Measurements from ENCODE around the gene MYOZ1.
"Not testable (repeated sequence)": the region's sequence is repeated elsewhere in the genome, so short reads cannot be mapped to it uniquely, and the experiment has no call there.

Gene MYOZ1

GRCh38 chr10:73641328-73642060 lies at the start of gene MYOZ1:
Gene MYOZ1, minus strand, starts transcription at chr10:73641474. Its CDS starts 1,457 bp downstream, at chr10:73640017.
- peak; percentile 46 for DNase-seq (ENCODE audit: low read depth)
- TF ChIP-seq CTCF (IDR thresholded peaks at IDR 0.05; ENCODE audit: low read depth, low read length) (no peak), POLR2A (IDR thresholded peaks at IDR 0.05; ENCODE audit: extremely low read depth, insufficient read length) (no peak), MAX (IDR thresholded peaks at IDR 0.05; ENCODE audit: low read depth, low read length) (no peak), MYC (IDR thresholded peaks at IDR 0.05; ENCODE audit: low read depth, low read length) (no peak)
- H3K4me3 ChIP-seq (ENCODE audit: low read depth, low read length), result no peak within 1 kb of the TSS

- not testable (repeated sequence) for DNase-seq (ENCODE audit: low read depth); H3K4me3 ChIP-seq (ENCODE audit: low read depth, low read length)
These were observed 49.5 kb upstream of the MYOZ1 start for GRCh38 chr10:73690755-73691154.

- not testable (repeated sequence) for H3K4me3 ChIP-seq (ENCODE audit: low read depth, low read length); DNase-seq (ENCODE audit: low read depth)
These were observed 48.3 kb upstream of the MYOZ1 start for GRCh38 chr10:73689596-73689995.

- DNase-seq (ENCODE audit: low read depth); H3K4me3 ChIP-seq (ENCODE audit: low read depth, low read length): not testable (repeated sequence)
These were observed 46.4 kb upstream of the MYOZ1 start for GRCh38 chr10:73687641-73688040.

GRCh38 chr10:73674546-73674945 lies 33.3 kb upstream of the MYOZ1 start:
- H3K4me3 ChIP-seq (ENCODE audit: low read depth, low read length); DNase-seq (ENCODE audit: low read depth): not testable (repeated sequence)

- H3K4me3 ChIP-seq (ENCODE audit: low read depth, low read length); DNase-seq (ENCODE audit: low read depth): not testable (repeated sequence)
These were observed 27.1 kb upstream of the MYOZ1 start for GRCh38 chr10:73668378-73668777.

GRCh38 chr10:73666153-73666809 lies 25.0 kb upstream of the MYOZ1 start:
- DNase-seq (ENCODE audit: low read depth); H3K4me3 ChIP-seq (ENCODE audit: low read depth, low read length): not testable (repeated sequence)

- not testable (repeated sequence) for H3K4me3 ChIP-seq (ENCODE audit: low read depth, low read length); DNase-seq (ENCODE audit: low read depth)
These were observed 24.3 kb upstream of the MYOZ1 start for GRCh38 chr10:73665581-73665980.

- H3K4me3 ChIP-seq (ENCODE audit: low read depth, low read length); DNase-seq (ENCODE audit: low read depth): not testable (repeated sequence)
These were observed 23.1 kb upstream of the MYOZ1 start for GRCh38 chr10:73664156-73665040.

- H3K4me3 ChIP-seq (ENCODE audit: low read depth, low read length); DNase-seq (ENCODE audit: low read depth): not testable (repeated sequence)
These were observed 22.3 kb upstream of the MYOZ1 start for GRCh38 chr10:73663621-73664020.

- DNase-seq (ENCODE audit: low read depth); H3K4me3 ChIP-seq (ENCODE audit: low read depth, low read length): not testable (repeated sequence)
These were observed 21.4 kb upstream of the MYOZ1 start for GRCh38 chr10:73662705-73663104.

- H3K4me3 ChIP-seq (ENCODE audit: low read depth, low read length), result peak within 1 kb of the TSS; percentile 36
- TF ChIP-seq MAX (IDR thresholded peaks at IDR 0.05; ENCODE audit: low read depth, low read length), result no peak; the same call in 1 of the 2 replicates
- no peak for TF ChIP-seq CTCF (IDR thresholded peaks at IDR 0.05; ENCODE audit: low read depth, low read length)
- TF ChIP-seq POLR2A (IDR thresholded peaks at IDR 0.05; ENCODE audit: extremely low read depth, insufficient read length), result no peak
- no peak for TF ChIP-seq MYC (IDR thresholded peaks at IDR 0.05; ENCODE audit: low read depth, low read length)
- DNase-seq (ENCODE audit: low read depth), result peak; percentile 79
These were observed 14.7 kb upstream of the MYOZ1 start, which contains the start of gene SYNPO2L for GRCh38 chr10:73655990-73656298. Gene SYNPO2L, minus strand, starts transcription at chr10:73656029. Its CDS starts 107 bp downstream, at chr10:73655922.

All from NB4 (cell line).